HG03064 (cell line): ENCODE measurements around the gene ABCA3.
"Not testable (repeated sequence)": the region's sequence is repeated elsewhere in the genome, so short reads cannot be mapped to it uniquely, and the experiment has no call there.

Source experiments
- ATAC-seq: cut with Tn5 transposase; IDR thresholded peaks from one replicate; pipeline ENCODE4 v1.9.1; 2021; ENCODE audit warnings: low read depth; ENCODE audit not compliant: unreplicated experiment

The ABCA3 gene

GRCh38 chr16:2263026-2263425, 77.5 kb downstream of the ABCA3 start:
- ATAC-seq, result not testable (repeated sequence)

DNA sequence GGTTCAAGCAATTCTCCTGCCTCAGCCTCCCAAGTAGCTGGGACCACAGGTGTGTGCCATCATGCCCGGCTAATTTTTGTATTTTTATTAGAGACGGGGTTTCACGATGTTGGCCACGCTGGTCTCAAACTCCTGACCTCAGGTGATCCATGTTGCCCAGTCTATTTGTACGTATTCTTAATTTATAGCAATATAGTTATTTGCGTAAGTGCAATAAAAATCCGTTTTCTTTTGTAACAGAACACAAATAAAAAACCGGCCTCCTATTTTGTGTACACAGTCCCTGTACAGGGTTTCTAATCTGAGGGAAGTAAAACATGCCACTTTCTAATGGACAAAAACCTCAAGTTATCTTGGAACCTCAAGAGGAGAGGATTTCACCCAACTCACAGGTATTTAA, 80.3 kb downstream of the ABCA3 start:
- ATAC-seq, result no peak

GRCh38 chr16:2258530-2258929, 82.0 kb downstream of the ABCA3 start:
- not testable (repeated sequence) for ATAC-seq

DNA sequence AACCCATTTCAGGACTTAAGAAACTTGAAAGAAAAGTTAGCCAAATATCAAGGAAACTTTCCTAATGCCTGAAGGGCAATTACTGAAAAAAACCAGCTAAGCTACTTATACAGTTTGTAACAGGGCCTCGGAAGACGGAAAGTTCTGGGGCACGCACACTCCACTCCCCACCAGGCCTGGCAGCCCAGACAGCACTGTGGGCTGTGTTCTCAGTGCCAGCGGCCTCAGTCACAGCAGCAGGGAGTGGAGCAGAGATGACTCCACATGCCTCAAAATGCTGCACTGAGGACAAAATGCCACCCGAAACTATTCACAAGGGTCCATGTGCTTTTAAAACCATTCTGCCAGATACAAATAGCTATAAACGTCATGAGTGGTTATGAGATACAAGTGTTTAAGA, 82.8 kb downstream of the ABCA3 start:
- ATAC-seq, result no peak

- ATAC-seq, result no peak
Observed at GRCh38 chr16:2256531-2257140, 83.9 kb downstream of the ABCA3 start.

- ATAC-seq, result no peak
Observed at GRCh38 chr16:2253293-2253692, 87.2 kb downstream of the ABCA3 start.

- no peak for ATAC-seq
Observed at GRCh38 chr16:2252806-2253148, 87.8 kb downstream of the ABCA3 start.

- ATAC-seq, result peak; percentile 79
Observed at GRCh38 chr16:2251296-2252111, 89.0 kb downstream of the ABCA3 start, which contains the start of gene ECI1. Gene ECI1 (minus strand): TSS chr16:2251587. CDS start chr16:2251566, 21 bp downstream.

DNA sequence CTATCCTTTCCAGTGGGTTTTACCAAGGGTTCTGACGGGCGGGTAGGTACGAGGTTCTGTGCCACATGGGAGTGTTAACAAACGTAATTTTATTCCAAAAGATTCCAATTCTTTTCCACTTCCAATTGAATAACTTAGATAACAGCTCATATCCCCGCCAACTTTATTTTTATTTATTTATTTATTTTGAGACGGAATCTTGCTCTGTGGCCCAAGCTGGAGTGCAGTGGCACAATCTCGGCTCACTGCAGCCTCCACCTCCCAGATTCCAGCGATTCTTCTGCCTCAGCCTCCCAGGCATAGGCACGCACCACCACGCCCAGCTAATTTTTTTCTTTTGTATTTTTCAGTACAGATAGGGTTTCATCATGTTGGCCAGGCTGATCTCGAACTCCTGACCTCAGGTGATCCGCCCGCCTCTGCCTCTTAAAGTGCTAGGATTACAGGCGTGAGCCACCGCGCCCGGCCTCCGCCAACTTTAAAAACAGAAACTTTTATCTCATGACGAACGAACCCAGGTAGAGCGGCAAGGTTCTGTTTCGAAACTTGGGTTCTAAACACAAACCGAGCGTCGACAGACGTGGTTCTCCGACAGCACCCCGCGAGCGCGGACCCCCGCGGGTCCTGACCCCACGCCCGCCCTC, 89.8 kb downstream of the ABCA3 start:
- peak; percentile 6 for ATAC-seq

DNA sequence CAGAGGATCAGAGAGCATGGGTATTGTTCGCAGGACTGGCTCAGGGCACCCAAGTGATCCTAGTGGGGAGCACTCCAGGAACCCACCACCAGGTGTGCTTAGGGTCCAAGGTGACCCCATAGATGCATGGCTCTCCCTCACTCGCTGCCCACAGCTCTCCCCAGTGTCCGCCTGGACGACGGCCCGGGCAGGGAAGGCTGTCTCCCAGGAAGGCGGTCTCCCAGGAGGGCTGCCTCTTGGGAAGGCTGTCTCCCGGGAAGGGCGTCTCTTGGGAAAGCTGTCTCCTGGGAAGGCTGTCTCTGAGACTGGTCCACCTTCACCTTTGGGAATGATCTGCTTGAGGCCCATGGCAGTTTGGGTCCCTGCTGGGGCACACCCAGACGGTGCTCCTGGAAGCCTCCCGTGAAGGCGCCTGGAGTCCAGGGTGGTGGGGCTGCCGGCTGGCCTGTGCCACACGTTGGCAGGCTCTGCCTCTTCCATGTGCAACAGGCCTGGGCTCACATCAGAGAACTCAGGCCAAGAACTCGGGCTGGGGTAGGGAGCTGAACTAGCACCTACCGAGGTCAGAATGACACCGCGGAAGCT, 94.1 kb downstream of the ABCA3 start:
- ATAC-seq, result no peak

- ATAC-seq, result no peak
Observed at GRCh38 chr16:2244926-2245795, 95.4 kb downstream of the ABCA3 start.

GRCh38 chr16:2244301-2244700, 96.2 kb downstream of the ABCA3 start:
- no peak for ATAC-seq

DNA sequence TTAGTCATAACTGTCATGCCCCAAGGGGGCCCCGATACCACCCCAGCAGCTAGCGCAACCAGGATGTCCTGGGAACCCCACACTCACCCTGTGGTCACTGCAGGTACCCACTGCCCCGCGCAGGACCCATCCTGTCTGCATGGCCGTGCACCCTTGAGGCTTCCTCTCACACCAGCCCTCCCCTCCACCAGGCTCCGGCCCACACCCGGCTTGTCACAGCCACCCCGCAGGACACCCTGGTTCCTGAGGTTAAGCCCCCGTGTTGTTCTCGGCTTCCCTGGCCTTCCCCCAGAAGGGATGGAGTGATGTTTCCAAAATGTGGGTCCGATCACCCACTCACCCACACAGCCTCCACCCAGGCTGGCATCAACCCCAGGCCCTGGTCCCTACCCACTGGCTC, 96.7 kb downstream of the ABCA3 start:
- no peak for ATAC-seq

DNA sequence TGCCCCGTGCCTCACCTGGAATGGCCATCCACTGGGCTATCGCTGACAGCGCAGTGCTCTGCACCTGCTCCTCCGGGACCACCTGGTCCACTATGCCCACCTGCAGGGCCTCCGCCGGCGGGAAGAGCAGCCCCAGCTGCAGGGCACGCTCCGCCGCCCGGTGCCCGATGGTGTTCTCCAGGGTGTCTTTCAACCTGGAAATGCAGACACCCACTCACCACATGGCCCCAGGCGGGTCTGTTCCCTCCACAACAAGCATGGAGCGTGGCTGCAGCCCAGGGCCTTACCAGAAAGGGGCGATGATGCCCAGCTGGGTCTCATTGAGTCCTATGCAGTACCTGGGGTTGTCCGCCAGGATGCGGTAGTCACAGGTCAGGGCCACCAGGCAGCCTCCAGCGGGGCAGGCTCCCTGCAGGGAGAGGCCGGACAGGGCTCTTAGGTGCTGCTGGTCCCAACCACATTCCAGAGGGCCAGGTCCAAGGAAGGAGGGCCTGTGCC, 97.4 kb downstream of the ABCA3 start:
- ATAC-seq, result no peak

GRCh38 chr16:2242598-2242997, 97.9 kb downstream of the ABCA3 start:
- no peak for ATAC-seq

GRCh38 chr16:2240331-2240730, 100.2 kb downstream of the ABCA3 start:
- not testable (repeated sequence) for ATAC-seq

DNA sequence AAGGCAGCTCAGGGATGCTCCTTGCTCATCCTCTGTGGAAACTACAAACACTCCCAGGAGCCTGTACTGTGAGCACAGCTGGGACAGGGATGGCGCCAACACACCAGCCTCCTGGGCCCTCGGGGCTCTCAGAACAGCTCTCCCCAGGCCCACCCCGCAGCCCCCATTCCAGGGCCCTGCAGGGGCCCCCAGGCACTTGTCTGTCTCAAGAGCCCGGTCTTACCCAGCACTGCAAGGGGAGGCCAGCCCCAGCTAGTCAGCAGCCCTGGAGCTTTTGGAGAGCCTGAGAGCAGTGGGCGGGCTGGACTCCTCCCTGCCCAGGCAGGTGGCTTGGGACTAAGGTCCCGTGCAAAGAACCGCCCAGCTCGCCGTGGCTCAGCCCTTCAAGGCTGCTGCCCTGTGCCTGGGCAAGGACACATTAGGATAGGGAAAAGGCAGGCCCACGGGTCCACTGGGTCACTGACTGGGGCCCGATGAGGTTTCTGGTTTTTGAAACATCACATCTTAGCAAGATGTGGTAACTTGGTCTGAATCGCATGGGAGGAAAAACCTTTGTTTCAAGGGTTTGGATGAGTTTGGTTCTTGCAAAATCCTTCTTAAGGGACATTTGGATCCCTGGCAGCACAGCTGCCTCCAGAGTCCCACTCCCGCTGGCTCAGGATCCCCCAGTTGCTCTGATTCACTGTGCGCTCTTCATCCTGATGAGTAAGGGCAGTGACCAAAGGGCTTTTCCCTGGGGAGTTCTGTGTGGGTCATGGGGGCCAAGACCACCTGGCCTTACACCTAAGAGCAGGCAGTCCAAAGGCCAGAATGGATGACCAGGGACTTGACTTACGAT, 101.5 kb downstream of the ABCA3 start:
- ATAC-seq, result no peak

- no peak for ATAC-seq
Observed at GRCh38 chr16:2238150-2238837, 102.2 kb downstream of the ABCA3 start.
